ENCODE measurements around the gene TMPRSS13. TPM values are rescaled to one million over a fixed set of nuclear protein-coding genes. Genes with fewer than 3 reads are reported as not detected.
"Not testable (repeated sequence)": the region's sequence is repeated elsewhere in the genome, so short reads cannot be mapped to it uniquely, and the experiment has no call there.

Gene TMPRSS13
- polyA plus RNA-seq (2011; rRNA removed): not detected in 2 replicates
- polyA minus RNA-seq (2011; rRNA and poly(A)+ RNA removed): not detected in 2 replicates

GRCh38 chr11:117929142-117929915, at the start of gene TMPRSS13:
Gene TMPRSS13, minus strand, starts transcription at chr11:117929402. Its CDS starts 95 bp downstream, at chr11:117929307.
- Histone ChIP-seq H3K4me3 (ENCODE audit: low read depth, low read length) (no peak within 1 kb of the TSS), H3K27me3 (ENCODE audit: control insufficient read depth, insufficient read depth, low read length) (peaks cover 23% of the 10 kb centered on the region), H3K27ac (ENCODE audit: low read depth, low read length) (no peak within 1 kb of the TSS), H3K9me3 (ENCODE audit: control insufficient read depth, insufficient read depth, low read length) (no peaks in the 10 kb centered on the region)
- DNase-seq (ENCODE audit: low read depth, low spot score): no peak
- ChIA-PET POLR2A (no interaction called here), CTCF (no interaction called here)
- no peak for TF ChIP-seq CTCF (IDR thresholded peaks at IDR 0.05; ENCODE audit: low read depth, low read length)

GRCh38 chr11:117978991-117979390, 49.8 kb upstream of the TMPRSS13 start:
- no peak for DNase-seq (ENCODE audit: low read depth, low spot score)
- ChIA-PET POLR2A (no interaction called here), CTCF (no interaction called here)
- Histone ChIP-seq H3K27me3 (ENCODE audit: control insufficient read depth, insufficient read depth, low read length) (peaks cover 5% of the 10 kb centered on the region), H3K27ac (ENCODE audit: low read depth, low read length) (no peak overlapping the region), H3K4me3 (ENCODE audit: low read depth, low read length) (no peak overlapping the region), H3K9me3 (ENCODE audit: control insufficient read depth, insufficient read depth, low read length) (no peaks in the 10 kb centered on the region)
- TF ChIP-seq CTCF (IDR thresholded peaks at IDR 0.05; ENCODE audit: low read depth, low read length): no peak

GRCh38 chr11:117978291-117978910, 49.2 kb upstream of the TMPRSS13 start:
- H3K27me3 ChIP-seq (ENCODE audit: control insufficient read depth, insufficient read depth, low read length); CTCF ChIA-PET; DNase-seq (ENCODE audit: low read depth, low spot score); H3K27ac ChIP-seq (ENCODE audit: low read depth, low read length); POLR2A ChIA-PET; H3K9me3 ChIP-seq (ENCODE audit: control insufficient read depth, insufficient read depth, low read length); H3K4me3 ChIP-seq (ENCODE audit: low read depth, low read length): not testable (repeated sequence)

DNA sequence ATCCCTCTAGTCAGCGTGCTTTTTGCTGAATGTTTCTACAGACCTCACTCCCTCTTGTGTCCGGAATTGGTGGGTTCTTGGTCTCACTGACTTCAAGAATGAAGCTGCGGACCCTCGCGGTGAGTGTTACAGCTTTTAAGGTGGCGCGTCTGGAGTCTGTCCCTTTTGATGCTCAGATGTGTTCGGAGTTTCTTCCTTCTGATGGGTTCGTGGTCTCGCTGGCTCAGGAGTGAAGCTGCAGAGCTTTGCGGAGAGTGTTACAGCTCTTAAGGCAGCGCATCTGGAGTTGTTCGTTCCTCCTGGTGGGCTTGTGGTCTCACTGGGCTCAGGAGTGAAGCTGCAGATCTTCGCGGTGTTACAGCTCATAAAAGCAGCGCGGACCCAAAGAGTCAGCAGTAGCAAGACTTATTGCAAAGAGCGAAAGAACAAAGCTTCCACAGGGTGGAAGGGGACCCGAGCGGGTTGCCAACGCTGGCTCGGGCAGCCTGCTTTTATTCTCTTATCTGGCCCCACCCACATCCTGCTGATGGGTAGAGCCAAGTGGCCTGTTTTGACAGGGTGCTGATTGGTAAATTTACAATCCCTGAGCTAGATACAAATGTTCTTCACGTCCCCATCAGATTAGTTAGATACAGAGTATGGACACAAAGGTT, 48.5 kb upstream of the TMPRSS13 start:
- POLR2A ChIA-PET; CTCF ChIA-PET; H3K27me3 ChIP-seq (ENCODE audit: control insufficient read depth, insufficient read depth, low read length); H3K27ac ChIP-seq (ENCODE audit: low read depth, low read length); H3K9me3 ChIP-seq (ENCODE audit: control insufficient read depth, insufficient read depth, low read length); DNase-seq (ENCODE audit: low read depth, low spot score); H3K4me3 ChIP-seq (ENCODE audit: low read depth, low read length): not testable (repeated sequence)

- H3K27ac ChIP-seq (ENCODE audit: low read depth, low read length): no peak overlapping the region
- H3K27me3 ChIP-seq (ENCODE audit: control insufficient read depth, insufficient read depth, low read length): peaks cover 5% of the 10 kb centered on the region
- CTCF ChIA-PET: no interaction called here
- H3K4me3 ChIP-seq (ENCODE audit: low read depth, low read length): no peak overlapping the region
- TF ChIP-seq CTCF (IDR thresholded peaks at IDR 0.05; ENCODE audit: low read depth, low read length): no peak
- no peak for DNase-seq (ENCODE audit: low read depth, low spot score)
- H3K9me3 ChIP-seq (ENCODE audit: control insufficient read depth, insufficient read depth, low read length): no peaks in the 10 kb centered on the region
- POLR2A ChIA-PET: no interaction called here
These were observed 47.8 kb upstream of the TMPRSS13 start for GRCh38 chr11:117977029-117977428.

DNA sequence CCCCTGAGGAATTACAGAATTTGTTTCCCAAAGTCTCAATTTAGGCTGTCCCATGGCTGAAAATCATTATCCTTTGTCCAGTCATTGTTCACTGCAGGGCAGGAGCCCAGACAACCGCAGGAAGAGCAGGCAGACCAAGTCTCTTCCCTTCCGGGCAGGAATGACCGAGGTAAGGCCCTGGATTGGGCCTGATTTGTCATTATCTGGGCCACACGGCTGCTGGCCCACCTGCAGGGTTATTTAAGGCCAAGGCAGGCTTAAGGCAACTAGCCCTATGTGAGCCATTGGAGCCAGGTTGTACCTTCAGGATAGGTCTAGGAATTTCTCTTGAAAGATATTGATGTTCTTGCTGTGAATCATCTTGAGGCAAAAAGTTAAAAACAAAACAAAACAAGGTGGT, 47.2 kb upstream of the TMPRSS13 start:
- H3K27ac ChIP-seq (ENCODE audit: low read depth, low read length): no peak overlapping the region
- H3K9me3 ChIP-seq (ENCODE audit: control insufficient read depth, insufficient read depth, low read length): no peaks in the 10 kb centered on the region
- CTCF ChIA-PET: interaction anchor here (1.2 kb wide), 1 partner anchor 30 kb away, joined by 8 read pairs; no protein-coding TSS in a partner anchor
- H3K4me3 ChIP-seq (ENCODE audit: low read depth, low read length): no peak overlapping the region
- TF ChIP-seq CTCF (IDR thresholded peaks at IDR 0.05; ENCODE audit: low read depth, low read length): no peak
- POLR2A ChIA-PET: no interaction called here
- peaks cover 5% of the 10 kb centered on the region for H3K27me3 ChIP-seq (ENCODE audit: control insufficient read depth, insufficient read depth, low read length)
- no peak for DNase-seq (ENCODE audit: low read depth, low spot score)

Measured in AG04450 (cell line).